ENCODE measurements around the gene ZBTB49. TPM values are rescaled to one million over a fixed set of nuclear protein-coding genes. Genes with fewer than 3 reads are reported as not detected.

Gene ZBTB49
- total RNA-seq, 1 donor from 2014 or later = 8.4 TPM

- no peak for DNase-seq (ENCODE audit: low spot score in 2 of 2, unreplicated experiment in 2 of 2)
- no peak for TF ChIP-seq CTCF (IDR thresholded peaks at IDR 0.05; ENCODE audit: unreplicated experiment)
- H3K27ac Mint-ChIP-seq = no peak overlapping the region
- no peak overlapping the region for H3K4me3 Mint-ChIP-seq
- peaks cover 4% of the 10 kb centered on the region for H3K4me1 Mint-ChIP-seq
- peaks cover 1% of the 10 kb centered on the region for H3K27me3 Mint-ChIP-seq (ENCODE audit: low read depth)
- H3K9me3 Mint-ChIP-seq = peaks cover 20% of the 10 kb centered on the region
- peaks cover 2% of the 10 kb centered on the region for H3K36me3 Mint-ChIP-seq
Measured at GRCh38 chr4:4364486-4365208, 74.6 kb downstream of the ZBTB49 start.

- Mint-ChIP-seq H3K27me3 (ENCODE audit: low read depth) (peaks cover 11% of the 10 kb centered on the region), H3K9me3 (peaks cover 17% of the 10 kb centered on the region), H3K4me1 (peaks cover 4% of the 10 kb centered on the region), H3K4me3 (no peak overlapping the region), H3K27ac (no peak overlapping the region), H3K36me3 (no peaks in the 10 kb centered on the region)
- no peak for DNase-seq (ENCODE audit: low spot score in 2 of 2, unreplicated experiment in 2 of 2)
- TF ChIP-seq CTCF (IDR thresholded peaks at IDR 0.05; ENCODE audit: unreplicated experiment) = no peak
Measured at GRCh38 chr4:4368809-4369580, 78.9 kb downstream of the ZBTB49 start.

Other genes starting within 250 kb of the ZBTB49 start
- not detected in 3 replicates for gene OTOP1, start 63.3 kb upstream of the ZBTB49 start, total RNA-seq
- gene TMEM128, start 42.0 kb upstream of the ZBTB49 start, total RNA-seq = 25.0 to 31.7 TPM (median 25.6 TPM) in 3 replicates
- gene LYAR, start 97 bp upstream of the ZBTB49 start, total RNA-seq = 12.6 to 13.2 TPM (median 12.8 TPM) in 3 replicates
- gene NSG1, start 96.9 kb downstream of the ZBTB49 start, total RNA-seq = 45.8 to 55.6 TPM (median 48.6 TPM) in 3 replicates